Measurements from ENCODE around the gene MAPK12. TPM values are rescaled to one million over a fixed set of nuclear protein-coding genes. Genes with fewer than 3 reads are reported as not detected.
A peak's percentile ranks its signal among the peaks of the same experiment; 100 is the strongest.

Gene MAPK12
- total and polyA plus RNA-seq, 2 of the 4 experiments (the other 2 are of a cell fraction) = 41.0 to 56.3 TPM

DNA sequence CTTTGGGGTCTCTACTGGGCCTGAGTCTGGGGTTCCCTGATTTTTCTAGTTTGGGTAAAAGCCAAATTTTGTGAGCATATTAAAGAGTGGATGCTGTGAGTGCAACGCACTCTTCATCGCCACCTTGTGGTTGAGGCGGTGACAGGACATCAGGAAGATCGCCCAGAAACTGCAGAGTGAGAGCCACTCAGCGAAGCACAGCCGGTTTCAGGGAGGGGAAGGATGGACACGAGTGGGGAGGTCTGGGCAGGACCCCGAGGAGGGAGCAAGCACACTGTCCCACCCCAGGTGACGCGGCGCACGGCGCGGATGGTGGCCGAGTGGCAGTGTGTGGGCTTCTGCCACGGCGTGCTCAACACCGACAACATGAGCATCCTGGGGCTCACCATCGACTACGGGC is 51.6 kb downstream of the MAPK12 start:
- Histone ChIP-seq H3K9ac (ENCODE audit: low read depth, low read length) (no peak overlapping the region), H2BK20ac (ENCODE audit: low read depth, low read length) (no peak overlapping the region), H3K56ac (ENCODE audit: extremely low read depth, insufficient read depth, low read length) (no peak overlapping the region), H4K8ac (ENCODE audit: low read depth in 2 of 2, low read length in 2 of 2) (no peak overlapping the region), H3K14ac (replicated peaks; ENCODE audit: low read depth, low read length) (no peak overlapping the region), H2BK15ac (ENCODE audit: low read depth, low read length) (no peak overlapping the region), H3K4me1 (ENCODE audit: control insufficient read depth, insufficient read depth, low read length) (no peaks in the 10 kb centered on the region), H4K91ac (ENCODE audit: insufficient read depth, low read depth, low read length) (no peak overlapping the region), H2BK5ac (ENCODE audit: low read depth, low read length, poor library complexity, severe bottlenecking) (no peak overlapping the region), H4K5ac (ENCODE audit: low read depth, low read length) (no peak overlapping the region), H2BK120ac (ENCODE audit: low read depth, low read length) (no peak overlapping the region), H3K4me2 (ENCODE audit: low read depth, low read length) (no peak overlapping the region), H3K9me3 (ENCODE audit: control insufficient read depth, insufficient read depth, low read length) (no peaks in the 10 kb centered on the region), H3K4ac (ENCODE audit: low read depth, low read length) (no peak overlapping the region), H4K20me1 (ENCODE audit: insufficient read depth, low read length) (peaks cover 57% of the 10 kb centered on the region), H3K18ac (ENCODE audit: low read depth, low read length) (no peak overlapping the region), H2AK9ac (replicated peaks; ENCODE audit: low read depth, low read length, poor library complexity) (peak overlapping the region; percentile 47), H3K79me1 (ENCODE audit: low read depth in 1 of 2, low read length in 2 of 2) (peaks cover 14 to 73% of the 10 kb centered on the region in 2 experiments), H2AK5ac (ENCODE audit: low read depth, low read length) (no peak overlapping the region), H3K36me3 (ENCODE audit: control insufficient read depth, insufficient read depth, low read length) (peaks cover 47% of the 10 kb centered on the region), H3K27me3 (ENCODE audit: control insufficient read depth, insufficient read depth, low read length) (no peaks in the 10 kb centered on the region), H3K9me1 (ENCODE audit: insufficient read depth, low read length) (peaks cover 3% of the 10 kb centered on the region; the same call in 1 of the 2 replicates), H2AFZ (replicated peaks; ENCODE audit: low read length, poor library complexity) (peak overlapping the region; percentile 63), H3K4me3 (ENCODE audit: insufficient read depth, low read depth, low read length) (no peak overlapping the region), H3K27ac (ENCODE audit: insufficient read depth, low read length) (no peak overlapping the region), H3K23ac (ENCODE audit: low read depth, low read length) (no peak overlapping the region)
- in situ Hi-C loops (cut with MboI; ENCODE audit: low sequenced_read_pairs) (loop anchor here (5.0 to 25.0 kb wide), 3 partner anchors 63 to 398 kb away; no protein-coding TSS in a partner anchor), intact Hi-C loops (cut with micrococcal nuclease) (loop anchor here (1.0 to 10.0 kb wide), 3 partner anchors 64 to 279 kb away; no protein-coding TSS in a partner anchor), dilution Hi-C loops (cut with HindIII; ENCODE audit: low sequenced_read_pairs, unreplicated experiment) (no loop called here)
- BruUV-seq (replicated peaks) = no TSS peak
- CTCF ChIA-PET = no interaction called here
- POLR2A ChIA-PET (ENCODE audit: unreplicated experiment) = no interaction called here
- 72% methylated on average over 16 of the region's 20 CpGs; no CpG with 5 or more reads in 1 of the 2 experiments for WGBS, 2 experiments (ENCODE audit: extremely low coverage in 2 of 2, insufficient read length in 1 of 2)
- DNase-seq (peak; percentile 57), ATAC-seq (ENCODE audit: low read depth) (peak; percentile 75)
- TF ChIP-seq RAD21 (IDR thresholded peaks at IDR 0.05; ENCODE audit: low read length) = peak; percentile 74
- TF ChIP-seq, protein P1, sequence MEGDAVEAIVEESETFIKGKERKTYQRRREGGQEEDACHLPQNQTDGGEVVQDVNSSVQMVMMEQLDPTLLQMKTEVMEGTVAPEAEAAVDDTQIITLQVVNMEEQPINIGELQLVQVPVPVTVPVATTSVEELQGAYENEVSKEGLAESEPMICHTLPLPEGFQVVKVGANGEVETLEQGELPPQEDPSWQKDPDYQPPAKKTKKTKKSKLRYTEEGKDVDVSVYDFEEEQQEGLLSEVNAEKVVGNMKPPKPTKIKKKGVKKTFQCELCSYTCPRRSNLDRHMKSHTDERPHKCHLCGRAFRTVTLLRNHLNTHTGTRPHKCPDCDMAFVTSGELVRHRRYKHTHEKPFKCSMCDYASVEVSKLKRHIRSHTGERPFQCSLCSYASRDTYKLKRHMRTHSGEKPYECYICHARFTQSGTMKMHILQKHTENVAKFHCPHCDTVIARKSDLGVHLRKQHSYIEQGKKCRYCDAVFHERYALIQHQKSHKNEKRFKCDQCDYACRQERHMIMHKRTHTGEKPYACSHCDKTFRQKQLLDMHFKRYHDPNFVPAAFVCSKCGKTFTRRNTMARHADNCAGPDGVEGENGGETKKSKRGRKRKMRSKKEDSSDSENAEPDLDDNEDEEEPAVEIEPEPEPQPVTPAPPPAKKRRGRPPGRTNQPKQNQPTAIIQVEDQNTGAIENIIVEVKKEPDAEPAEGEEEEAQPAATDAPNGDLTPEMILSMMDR (conservative IDR thresholded peaks at IDR 0.05; ENCODE audit: low read depth, low read length) = peak; percentile 83
- TF ChIP-seq, protein P2, sequence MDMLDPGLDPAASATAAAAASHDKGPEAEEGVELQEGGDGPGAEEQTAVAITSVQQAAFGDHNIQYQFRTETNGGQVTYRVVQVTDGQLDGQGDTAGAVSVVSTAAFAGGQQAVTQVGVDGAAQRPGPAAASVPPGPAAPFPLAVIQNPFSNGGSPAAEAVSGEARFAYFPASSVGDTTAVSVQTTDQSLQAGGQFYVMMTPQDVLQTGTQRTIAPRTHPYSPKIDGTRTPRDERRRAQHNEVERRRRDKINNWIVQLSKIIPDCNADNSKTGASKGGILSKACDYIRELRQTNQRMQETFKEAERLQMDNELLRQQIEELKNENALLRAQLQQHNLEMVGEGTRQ (IDR thresholded peaks at IDR 0.05; ENCODE audit: low read depth, low read length) = no peak
- TF ChIP-seq SMC3 (IDR thresholded peaks at IDR 0.05; ENCODE audit: low read depth, low read length) = peak; percentile 87
